Cardiac fibroblast (primary cell): Measurements from ENCODE around the gene CD320.
"Not testable (repeated sequence)": the region's sequence is repeated elsewhere in the genome, so short reads cannot be mapped to it uniquely, and the experiment has no call there.

ENCODE experiments used
- DNase-seq, 2 donors: peaks; one replicate each; pipeline versions ENCODE4 v3.0.0 to v3.0.0-alpha.2; 2010; ENCODE audit warnings: low read depth in 2 of 2
- H3K4me3 ChIP-seq, 2 donors: replicated peaks in 1 of 2; 1 replicate in 1 of 2; 2 replicates in 1 of 2; pipeline ENCODE4 v1.5.1; 2011; ENCODE audit warnings: low read depth in 2 of 2, low read length in 2 of 2, mild to moderate bottlenecking in 2 of 2, moderate library complexity in 1 of 2
- TF ChIP-seq, protein P1 (sequence below): IDR thresholded peaks from one replicate; pipeline ENCODE4 v1.5.1; 2011; ENCODE audit warnings: low read depth, mild to moderate bottlenecking, low read length, inconsistent platforms

CD320 gene

DNA sequence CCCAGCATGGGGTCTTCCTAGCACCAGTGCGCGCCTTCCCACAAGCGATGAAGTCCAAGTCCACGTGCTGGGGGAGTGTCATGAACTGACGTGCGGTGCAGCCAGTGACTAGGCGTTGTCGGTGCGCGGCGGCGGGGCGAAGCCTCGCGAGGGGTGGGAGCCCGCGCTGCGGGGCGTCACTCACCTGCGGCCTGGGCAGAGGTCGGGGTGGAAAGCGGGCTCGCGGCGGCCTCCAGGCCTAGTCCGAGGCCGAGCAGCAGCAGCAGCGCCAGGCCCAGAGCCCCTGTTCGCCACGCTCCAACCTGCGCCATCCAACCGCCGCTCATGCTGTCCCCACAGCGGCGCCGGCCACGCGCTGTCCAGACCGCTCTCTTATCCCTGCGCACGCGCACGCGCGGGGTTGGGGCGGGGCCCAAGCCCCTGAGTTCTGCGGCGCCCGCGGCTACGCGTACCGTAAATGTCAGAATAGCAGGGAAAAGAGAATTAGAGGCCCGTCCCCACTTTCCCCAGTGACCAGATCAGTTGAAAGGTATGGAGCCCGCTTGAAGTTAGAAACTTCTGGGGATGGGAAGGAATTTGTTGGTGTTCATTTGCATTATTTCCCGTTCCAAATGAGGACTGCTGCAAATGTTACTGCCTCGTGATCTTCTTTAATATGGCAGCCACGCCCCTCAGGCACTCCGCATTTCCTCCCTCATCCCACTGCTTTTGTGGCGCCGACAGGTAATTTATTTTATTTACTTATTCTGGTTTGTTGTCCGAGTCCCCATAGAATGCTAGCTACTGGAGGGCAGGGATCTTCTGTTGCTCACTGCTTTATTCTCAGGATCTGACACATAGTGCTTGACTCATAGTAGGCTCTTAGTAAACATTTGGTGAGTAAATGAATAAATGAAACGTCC is at the start of gene CD320:
Gene CD320 (minus strand): TSS at position 394 of the 902 bp plus-strand sequence. CDS start 68 bp downstream, at position 326.
- H3K4me3 ChIP-seq, result peak within 1 kb of the TSS; percentile 59 to 62
- TF ChIP-seq, protein P1, sequence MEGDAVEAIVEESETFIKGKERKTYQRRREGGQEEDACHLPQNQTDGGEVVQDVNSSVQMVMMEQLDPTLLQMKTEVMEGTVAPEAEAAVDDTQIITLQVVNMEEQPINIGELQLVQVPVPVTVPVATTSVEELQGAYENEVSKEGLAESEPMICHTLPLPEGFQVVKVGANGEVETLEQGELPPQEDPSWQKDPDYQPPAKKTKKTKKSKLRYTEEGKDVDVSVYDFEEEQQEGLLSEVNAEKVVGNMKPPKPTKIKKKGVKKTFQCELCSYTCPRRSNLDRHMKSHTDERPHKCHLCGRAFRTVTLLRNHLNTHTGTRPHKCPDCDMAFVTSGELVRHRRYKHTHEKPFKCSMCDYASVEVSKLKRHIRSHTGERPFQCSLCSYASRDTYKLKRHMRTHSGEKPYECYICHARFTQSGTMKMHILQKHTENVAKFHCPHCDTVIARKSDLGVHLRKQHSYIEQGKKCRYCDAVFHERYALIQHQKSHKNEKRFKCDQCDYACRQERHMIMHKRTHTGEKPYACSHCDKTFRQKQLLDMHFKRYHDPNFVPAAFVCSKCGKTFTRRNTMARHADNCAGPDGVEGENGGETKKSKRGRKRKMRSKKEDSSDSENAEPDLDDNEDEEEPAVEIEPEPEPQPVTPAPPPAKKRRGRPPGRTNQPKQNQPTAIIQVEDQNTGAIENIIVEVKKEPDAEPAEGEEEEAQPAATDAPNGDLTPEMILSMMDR, result no peak
- peak; percentile 90 to 92 for DNase-seq

DNA sequence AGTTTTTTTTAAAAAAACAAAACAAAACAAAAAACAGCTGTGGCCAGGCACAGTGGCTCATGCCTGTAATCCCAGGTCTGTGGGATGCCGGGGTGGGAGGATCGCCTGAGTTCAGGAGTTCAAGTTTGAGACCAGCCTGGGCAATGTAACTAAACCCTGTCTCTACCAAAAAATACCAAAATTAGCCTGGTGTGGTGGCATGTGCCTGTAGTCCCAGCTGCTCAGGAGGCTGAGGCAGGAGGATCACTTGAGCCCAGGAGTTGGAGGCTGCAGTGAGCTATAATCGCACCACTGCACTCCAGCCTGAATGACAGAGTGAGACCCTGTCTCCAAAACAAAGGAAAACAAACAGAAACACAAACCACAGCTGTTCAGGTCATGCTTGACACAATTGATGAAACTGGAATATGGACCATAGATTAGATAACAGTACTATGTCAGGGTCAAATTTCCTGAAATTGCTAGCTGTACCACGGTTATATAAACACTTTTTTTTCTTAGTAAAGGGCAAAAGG is 48.9 kb upstream of the CD320 start:
- peak; percentile 52 to 53 for DNase-seq
- H3K4me3 ChIP-seq, result no peak overlapping the region
- TF ChIP-seq, protein P1, result no peak

DNA sequence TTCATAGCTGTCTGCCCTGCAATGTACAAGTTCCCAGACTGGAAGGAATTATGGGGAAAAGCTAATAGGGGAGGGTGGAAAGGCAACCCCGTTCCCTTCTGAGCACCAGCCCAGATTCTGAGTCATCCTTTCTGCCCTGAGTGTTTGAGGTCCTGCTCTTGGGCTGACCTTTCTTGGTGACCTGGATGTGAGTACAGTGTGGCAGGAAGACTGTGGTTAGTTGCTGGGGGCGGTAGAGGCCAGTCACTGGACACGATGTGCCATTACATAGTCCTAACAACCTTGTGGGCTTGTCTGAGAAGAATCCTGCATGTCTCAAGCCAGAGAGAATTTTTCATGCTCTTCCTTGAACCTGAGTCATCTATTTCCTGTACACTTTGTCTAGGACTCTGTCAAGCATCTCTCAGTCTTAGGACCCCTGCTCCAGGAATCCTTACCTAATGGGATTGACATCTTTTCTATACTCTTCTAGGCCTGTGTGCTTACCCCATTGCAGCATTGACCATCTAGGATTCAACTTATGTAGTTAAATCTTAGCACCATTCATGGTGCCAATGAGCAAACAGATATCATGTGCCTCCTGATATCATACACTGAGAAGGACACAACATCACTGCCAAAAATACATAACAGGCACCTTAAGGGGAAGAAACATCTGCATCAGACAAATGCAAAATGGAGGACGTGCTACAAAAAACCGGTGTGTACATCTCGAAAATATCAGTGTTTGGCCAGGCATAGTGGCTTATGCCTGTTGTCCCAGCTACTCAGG is 47.7 kb upstream of the CD320 start:
- no peak overlapping the region for H3K4me3 ChIP-seq
- DNase-seq, result peak; percentile 97 to 99
- TF ChIP-seq, protein P1, result no peak

DNA sequence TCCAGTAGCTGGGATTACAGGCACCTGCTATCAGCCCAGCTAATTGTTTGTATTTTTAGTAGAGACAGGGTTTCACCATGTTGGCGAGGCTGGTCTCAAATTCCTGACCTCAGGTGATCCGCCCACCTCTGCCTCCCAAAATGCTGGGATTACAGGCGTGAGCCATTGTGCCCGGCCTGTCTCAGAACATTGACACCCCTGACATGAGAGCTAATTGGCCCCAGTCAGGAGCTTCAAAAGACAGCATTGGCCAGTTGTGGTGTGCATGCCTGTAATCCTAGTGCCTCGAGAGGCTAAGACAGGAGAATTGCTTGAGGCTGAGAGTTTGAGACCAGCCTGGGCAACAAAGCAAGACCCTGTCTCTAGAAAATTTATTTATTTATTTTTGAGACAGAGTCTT is 44.7 kb upstream of the CD320 start:
- not testable (repeated sequence) for DNase-seq, H3K4me3 ChIP-seq

DNA sequence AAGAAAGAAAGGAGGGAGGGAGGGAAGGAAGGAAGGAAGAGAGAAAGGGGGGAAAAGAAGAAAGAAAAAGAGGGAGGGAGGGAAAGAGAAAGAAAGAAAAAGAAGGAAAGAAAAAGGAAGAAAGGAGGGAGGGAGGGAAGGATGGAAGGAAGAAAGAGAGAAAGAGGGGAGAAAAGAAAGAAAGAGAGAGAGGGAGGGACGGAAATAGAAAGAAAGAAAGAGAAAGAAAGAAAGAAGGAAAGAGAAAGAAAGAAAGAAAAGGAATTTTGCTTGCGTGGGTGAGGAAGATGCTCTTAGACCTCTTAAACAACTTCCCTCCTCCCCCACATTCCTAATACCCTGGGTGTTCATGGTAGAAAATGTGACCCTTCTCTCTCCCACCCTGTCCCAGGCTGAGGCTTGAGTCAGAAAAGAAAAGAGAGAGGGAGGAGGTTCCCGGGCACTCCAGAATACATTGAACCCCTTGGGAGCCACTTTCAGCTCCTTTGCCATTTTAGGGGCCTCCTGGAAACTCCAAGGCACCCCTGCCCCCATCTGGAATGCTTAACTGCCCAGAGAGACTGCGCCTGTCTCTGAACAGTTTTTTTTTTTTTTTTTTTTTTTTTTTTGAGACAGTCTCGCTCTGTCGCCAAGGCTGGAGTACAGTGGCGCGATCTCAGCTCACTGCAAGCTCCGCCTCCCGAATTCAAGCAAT is 44.1 kb upstream of the CD320 start:
- peak; percentile 61 to 65 for DNase-seq
- peak overlapping the region in 1 of 2 donors; percentile 26 for H3K4me3 ChIP-seq
- TF ChIP-seq, protein P1, result no peak

DNA sequence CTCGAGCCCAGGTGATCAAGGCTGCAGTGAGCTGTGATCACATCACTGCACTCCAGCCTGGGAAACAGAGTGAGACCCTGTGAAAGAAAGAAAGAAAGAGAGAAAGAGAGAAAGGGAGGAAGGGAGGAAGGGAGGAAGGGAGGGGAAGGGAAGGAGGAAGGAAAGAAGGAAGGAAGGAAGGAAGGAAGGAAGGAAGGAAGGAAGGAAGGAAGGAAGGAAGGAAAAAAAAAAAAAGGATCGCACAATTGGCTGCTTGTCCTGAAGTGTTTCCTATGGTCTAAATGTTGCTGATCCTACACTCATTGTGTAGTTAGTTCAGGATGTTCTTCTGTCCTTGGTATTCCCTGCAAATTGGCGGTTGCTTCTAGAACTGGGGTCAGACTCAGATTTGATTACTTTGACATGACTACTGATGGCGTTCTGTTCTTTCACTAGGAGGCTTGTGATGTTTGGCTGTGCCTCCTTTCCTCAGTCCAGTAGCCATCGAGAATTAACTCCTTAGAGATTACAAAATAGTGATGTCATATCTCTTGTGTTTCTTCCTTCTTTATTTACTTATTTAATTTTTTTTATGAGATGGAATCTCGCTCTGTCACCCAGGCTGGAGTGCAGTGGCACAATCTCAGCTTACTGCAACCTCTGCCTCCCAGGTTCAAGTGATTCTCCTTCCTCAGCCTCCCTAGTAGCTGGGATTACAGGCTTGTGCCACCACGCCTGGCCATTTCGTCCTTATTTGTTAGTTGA is 41.6 kb upstream of the CD320 start:
- not testable (repeated sequence) for DNase-seq, H3K4me3 ChIP-seq

DNA sequence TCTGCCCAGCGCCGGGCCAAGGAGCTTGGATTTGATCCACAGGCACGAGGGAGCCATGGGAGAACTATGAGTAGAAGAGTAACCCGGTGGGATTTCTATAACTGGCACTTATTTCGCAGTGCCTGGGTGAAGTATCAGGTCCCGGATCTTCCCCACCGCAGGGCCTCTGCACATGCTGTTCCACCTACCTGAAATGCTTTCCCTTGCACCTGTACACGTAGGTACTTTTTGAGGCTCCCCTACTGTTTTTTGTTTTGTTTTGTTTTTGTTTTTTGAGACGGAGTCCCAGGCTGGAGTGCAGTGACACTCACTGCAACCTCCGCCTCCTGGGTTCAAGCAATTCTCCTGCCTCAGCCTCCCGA is 35.3 kb upstream of the CD320 start:
- no peak for DNase-seq
- TF ChIP-seq, protein P1, result no peak
- H3K4me3 ChIP-seq, result peak overlapping the region; percentile 43 to 55
